Esophagus squamous epithelium (tissue), 4 donors: ENCODE data around the gene FOXB1.

Experiments
- POLR2A ChIP-seq, 4 donors: fragments of 450-650 bp; IDR thresholded peaks; one replicate each; pipeline ENCODE4 v1.6.1; 2017; ENCODE audit warnings: antibody characterized with exemption in 4 of 4, mild to moderate bottlenecking in 4 of 4, moderate library complexity in 3 of 4
- TF ChIP-seq, protein P1 (sequence below), 6 experiments: fragments of 450-650 bp in 4 of 6; fragments of 200-600 bp in 2 of 6; sonication (generic) in 2 of 6; IDR thresholded peaks; one replicate each; pipeline ENCODE4 v1.5.1; 2016 to 2019; ENCODE audit warnings: antibody characterized with exemption in 6 of 6, mild to moderate bottlenecking in 4 of 6, moderate library complexity in 4 of 6

DNA sequence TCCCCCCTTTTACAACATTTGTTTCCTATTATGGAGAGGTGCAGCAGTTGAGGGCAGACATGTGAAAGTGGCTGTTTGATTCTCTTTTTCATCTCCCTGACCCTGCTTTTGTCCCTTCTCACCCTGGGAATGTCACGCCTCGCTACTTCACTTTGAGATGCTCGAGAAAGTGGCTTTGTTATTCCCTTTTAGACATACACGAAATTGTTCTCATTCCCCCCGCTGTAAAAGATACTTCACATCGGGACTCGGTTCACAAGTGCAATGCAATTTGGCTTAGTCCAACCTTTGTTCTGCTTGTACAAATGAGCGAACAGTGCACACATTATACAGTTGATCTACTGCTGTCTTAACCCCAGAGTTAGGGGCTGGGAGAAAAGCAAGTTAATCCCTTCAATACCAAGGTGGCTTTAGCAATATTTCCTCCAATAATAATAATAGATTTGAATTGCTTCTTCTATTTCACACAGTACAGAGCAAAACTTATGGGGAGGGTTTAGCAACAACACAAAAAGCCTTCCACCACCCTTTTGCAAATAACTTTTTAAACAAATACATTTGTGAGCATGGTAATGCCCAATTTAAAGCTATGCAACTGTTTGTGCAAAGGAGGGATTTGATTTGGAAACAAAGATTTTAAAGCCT, 5.7 kb upstream of the FOXB1 start:
- TF ChIP-seq, protein P1, sequence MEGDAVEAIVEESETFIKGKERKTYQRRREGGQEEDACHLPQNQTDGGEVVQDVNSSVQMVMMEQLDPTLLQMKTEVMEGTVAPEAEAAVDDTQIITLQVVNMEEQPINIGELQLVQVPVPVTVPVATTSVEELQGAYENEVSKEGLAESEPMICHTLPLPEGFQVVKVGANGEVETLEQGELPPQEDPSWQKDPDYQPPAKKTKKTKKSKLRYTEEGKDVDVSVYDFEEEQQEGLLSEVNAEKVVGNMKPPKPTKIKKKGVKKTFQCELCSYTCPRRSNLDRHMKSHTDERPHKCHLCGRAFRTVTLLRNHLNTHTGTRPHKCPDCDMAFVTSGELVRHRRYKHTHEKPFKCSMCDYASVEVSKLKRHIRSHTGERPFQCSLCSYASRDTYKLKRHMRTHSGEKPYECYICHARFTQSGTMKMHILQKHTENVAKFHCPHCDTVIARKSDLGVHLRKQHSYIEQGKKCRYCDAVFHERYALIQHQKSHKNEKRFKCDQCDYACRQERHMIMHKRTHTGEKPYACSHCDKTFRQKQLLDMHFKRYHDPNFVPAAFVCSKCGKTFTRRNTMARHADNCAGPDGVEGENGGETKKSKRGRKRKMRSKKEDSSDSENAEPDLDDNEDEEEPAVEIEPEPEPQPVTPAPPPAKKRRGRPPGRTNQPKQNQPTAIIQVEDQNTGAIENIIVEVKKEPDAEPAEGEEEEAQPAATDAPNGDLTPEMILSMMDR (IDR thresholded peaks at IDR 0.05), result no peak
- no peak for TF ChIP-seq POLR2A (IDR thresholded peaks at IDR 0.05)
